ENCODE results near the gene FMO1. TPM values are rescaled to one million over a fixed set of nuclear protein-coding genes. Genes with fewer than 3 reads are reported as not detected.

FMO1 gene
- total RNA-seq, 2 experiments from 2014 or later = not detected

- ChIA-PET POLR2A (no interaction called here), CTCF (interaction anchor here (1.4 kb wide), 1 partner anchor 16 kb away, joined by 3 read pairs; no protein-coding TSS in a partner anchor)
- no peak for TF ChIP-seq CTCF (IDR thresholded peaks at IDR 0.05)
- H3K36me3 Mint-ChIP-seq (ENCODE audit: low read depth) = no peaks in the 10 kb centered on the region
- H3K27ac Mint-ChIP-seq = no peak overlapping the region
- no peaks in the 10 kb centered on the region for H3K9me3 Mint-ChIP-seq
- H3K27me3 Mint-ChIP-seq = peaks cover 1% of the 10 kb centered on the region
- H3K4me3 Mint-ChIP-seq = no peak overlapping the region
- no peaks in the 10 kb centered on the region for H3K4me1 Mint-ChIP-seq (ENCODE audit: low read depth)
- DNase-seq (no peak), ATAC-seq (no peak)
- intact Hi-C loops (cut with micrococcal nuclease) = no loop called here
Measured at GRCh38 chr1:171261336-171261735, 13.0 kb downstream of the FMO1 start.

GRCh38 chr1:171263901-171264300 is 15.6 kb downstream of the FMO1 start:
- H3K4me1 Mint-ChIP-seq (ENCODE audit: low read depth) = no peaks in the 10 kb centered on the region
- POLR2A ChIA-PET = interaction anchor here (0.5 kb wide), 1 partner anchor 459 kb away, joined by 3 read pairs; no protein-coding TSS in a partner anchor
- no peaks in the 10 kb centered on the region for H3K9me3 Mint-ChIP-seq
- H3K27ac Mint-ChIP-seq = no peak overlapping the region
- DNase-seq = no peak
- peaks cover 4% of the 10 kb centered on the region for H3K27me3 Mint-ChIP-seq
- H3K4me3 Mint-ChIP-seq = no peak overlapping the region
- CTCF ChIA-PET = no interaction called here
- no peaks in the 10 kb centered on the region for H3K36me3 Mint-ChIP-seq (ENCODE audit: low read depth)
- no peak for ATAC-seq
- TF ChIP-seq CTCF (IDR thresholded peaks at IDR 0.05) = no peak
- intact Hi-C loops (cut with micrococcal nuclease) = no loop called here

- H3K4me1 Mint-ChIP-seq (ENCODE audit: low read depth) = no peaks in the 10 kb centered on the region
- no peaks in the 10 kb centered on the region for H3K36me3 Mint-ChIP-seq (ENCODE audit: low read depth)
- POLR2A ChIA-PET = no interaction called here
- H3K27ac Mint-ChIP-seq = no peak overlapping the region
- peaks cover 6% of the 10 kb centered on the region for H3K27me3 Mint-ChIP-seq
- H3K9me3 Mint-ChIP-seq = no peaks in the 10 kb centered on the region
- CTCF ChIA-PET = no interaction called here
- H3K4me3 Mint-ChIP-seq = no peak overlapping the region
- no peak for TF ChIP-seq CTCF (IDR thresholded peaks at IDR 0.05)
- intact Hi-C loops (cut with micrococcal nuclease) = no loop called here
- no peak for ATAC-seq
- no peak for DNase-seq
Measured at GRCh38 chr1:171265686-171266085, 17.4 kb downstream of the FMO1 start.

- DNase-seq (no peak), ATAC-seq (no peak)
- H3K36me3 Mint-ChIP-seq (ENCODE audit: low read depth) = no peaks in the 10 kb centered on the region
- peaks cover 7% of the 10 kb centered on the region for H3K27me3 Mint-ChIP-seq
- H3K27ac Mint-ChIP-seq = no peak overlapping the region
- H3K9me3 Mint-ChIP-seq = no peaks in the 10 kb centered on the region
- ChIA-PET POLR2A (no interaction called here), CTCF (interaction anchor here (1.2 kb wide), 1 partner anchor 21 kb away, joined by 3 read pairs; no protein-coding TSS in a partner anchor)
- H3K4me1 Mint-ChIP-seq (ENCODE audit: low read depth) = no peaks in the 10 kb centered on the region
- TF ChIP-seq CTCF (IDR thresholded peaks at IDR 0.05) = no peak
- intact Hi-C loops (cut with micrococcal nuclease) = no loop called here
- no peak overlapping the region for H3K4me3 Mint-ChIP-seq
Measured at GRCh38 chr1:171266930-171267329, 18.6 kb downstream of the FMO1 start.

- no peak for ATAC-seq
Measured at GRCh38 chr1:171267391-171267790, 19.1 kb downstream of the FMO1 start.

More at GRCh38 chr1:171267391-171267790, 19.1 kb downstream of the FMO1 start:
- no peaks in the 10 kb centered on the region for H3K4me1 Mint-ChIP-seq (ENCODE audit: low read depth)
- DNase-seq = no peak
- CTCF ChIA-PET = interaction anchor here (1.2 kb wide), 1 partner anchor 21 kb away, joined by 3 read pairs; no protein-coding TSS in a partner anchor
- peaks cover 7% of the 10 kb centered on the region for H3K27me3 Mint-ChIP-seq
- H3K36me3 Mint-ChIP-seq (ENCODE audit: low read depth) = no peaks in the 10 kb centered on the region
- TF ChIP-seq CTCF (IDR thresholded peaks at IDR 0.05) = no peak
- no peak overlapping the region for H3K4me3 Mint-ChIP-seq
- intact Hi-C loops (cut with micrococcal nuclease) = no loop called here
- H3K9me3 Mint-ChIP-seq = no peaks in the 10 kb centered on the region
- POLR2A ChIA-PET = no interaction called here
- H3K27ac Mint-ChIP-seq = no peak overlapping the region

Data from activated CD8-positive, alpha-beta T cell treated with anti-CD3 and anti-CD28 coated beads for 36 hours (primary cell).